SK-N-SH (cell line): ENCODE results near the gene ROMO1. TPM values are rescaled to one million over a fixed set of nuclear protein-coding genes. Genes with fewer than 3 reads are reported as not detected.
A peak's percentile ranks its signal among the peaks of the same experiment; 100 is the strongest.

Source experiments
- CTCF ChIA-PET: fragments of 300-600, 350-600 bp; formaldehyde crosslinking; extraction: SDS; loops from one replicate; lab custom pipeline; 2021; lab: Yijun Ruan, JAX
- POLR2A ChIA-PET: fragments of 350-600 bp; sonication (Branson Sonifier 250); formaldehyde crosslinking; extraction: SDS; loops from one replicate; lab custom pipeline; 2020; ENCODE audit warnings: antibody characterized with exemption, inconsistent platforms; lab: Yijun Ruan, JAX
- DNase-seq: peaks from one replicate; pipeline ENCODE4 v3.0.0; 2012
- H2AFZ ChIP-seq: fragments of 200-600 bp; sonication (generic); 2 replicates; pipeline ENCODE4 v1.8.1; 2016; ENCODE audit warnings: antibody characterized with exemption, mild to moderate bottlenecking, low read depth
- H3F3A ChIP-seq: fragments of 200-600 bp; sonication (generic); replicated peaks from 2 replicates; pipeline ENCODE3; 2016; ENCODE audit warnings: antibody characterized with exemption, mild to moderate bottlenecking; ENCODE audit not compliant: insufficient read depth
- H3K27ac ChIP-seq, 2 experiments: fragments of 200-500 bp in 1 of 2; fragments of 200-600 bp in 1 of 2; sonication (Bioruptor generic) in 1 of 2; sonication (generic), shearing (Covaris generic) in 1 of 2; 2 replicates each; pipeline versions ENCODE4 v1.5.1 to v1.6.1; 2014 to 2016; ENCODE audit warnings: low read depth in 2 of 2, inconsistent platforms in 1 of 2, low read length in 1 of 2, mild to moderate bottlenecking in 1 of 2, mixed read lengths in 1 of 2
- H3K27me3 ChIP-seq: fragments of 200-600 bp; sonication (generic), shearing (Covaris generic); 2 replicates; pipeline ENCODE4 v1.6.1; 2016; ENCODE audit warnings: mixed run types; ENCODE audit not compliant: insufficient read depth
- H3K36me3 ChIP-seq, 2 experiments: fragments of 200-500 bp in 1 of 2; fragments of 200-600 bp in 1 of 2; sonication (Bioruptor generic) in 1 of 2; sonication (generic) in 1 of 2; replicated peaks in 1 of 2; 2 replicates each; pipeline versions ENCODE3 to v1.5.1; 2014 to 2016; ENCODE audit warnings: low read length in 1 of 2, mild to moderate bottlenecking in 1 of 2; ENCODE audit not compliant: insufficient read depth in 2 of 2, control insufficient read depth in 1 of 2
- H3K4me1 ChIP-seq, 2 experiments: fragments of 200-500 bp in 1 of 2; fragments of 200-600 bp in 1 of 2; sonication (Bioruptor generic) in 1 of 2; sonication (generic), shearing (Covaris generic) in 1 of 2; 2 replicates each; pipeline versions ENCODE4 v1.5.1 to v1.6.1; 2014 to 2016; ENCODE audit warnings: low read depth in 1 of 2, low read length in 1 of 2, mixed run types in 1 of 2; ENCODE audit not compliant: insufficient read depth in 2 of 2, control insufficient read depth in 1 of 2
- H3K4me2 ChIP-seq: fragments of 200-600 bp; sonication (generic), shearing (Covaris generic); 2 replicates; pipeline ENCODE4 v1.6.1; 2017; ENCODE audit warnings: mixed run types
- H3K4me3 ChIP-seq, 2 experiments: fragments of 200-500 bp in 1 of 2; fragments of 200-600 bp in 1 of 2; sonication (Bioruptor generic) in 1 of 2; sonication (generic), shearing (Covaris generic) in 1 of 2; 2 replicates each; pipeline versions ENCODE4 v1.5.1 to v1.8.1; 2014 to 2016; ENCODE audit warnings: low read depth in 2 of 2, inconsistent platforms in 1 of 2, low read length in 1 of 2, mild to moderate bottlenecking in 1 of 2, mixed read lengths in 1 of 2, moderate library complexity in 1 of 2
- H3K79me2 ChIP-seq: fragments of 200-600 bp; sonication (generic); 2 replicates; pipeline ENCODE4 v1.8.1; 2017; ENCODE audit warnings: mild to moderate bottlenecking; ENCODE audit not compliant: insufficient read depth
- H3K9ac ChIP-seq: fragments of 200-600 bp; sonication (generic); 2 replicates; pipeline ENCODE4 v1.6.1; 2017; ENCODE audit warnings: mixed run types
- H3K9me2 ChIP-seq: fragments of 200-600 bp; sonication (generic); 2 replicates; pipeline ENCODE4 v1.6.1; 2017; ENCODE audit warnings: mixed run types
- H3K9me3 ChIP-seq: fragments of 200-600 bp; sonication (generic); 2 replicates; pipeline ENCODE4 v1.6.1; 2017; ENCODE audit warnings: mixed run types, mild to moderate bottlenecking, moderate library complexity
- H4K20me1 ChIP-seq: fragments of 200-600 bp; sonication (generic); 2 replicates; pipeline ENCODE4 v1.6.1; 2017; ENCODE audit warnings: mild to moderate bottlenecking, mixed run types; ENCODE audit not compliant: insufficient read depth
- CHD2 ChIP-seq: fragments of 150-350 bp; IDR thresholded peaks from 2 replicates; pipeline ENCODE4 v1.6.1; 2018; ENCODE audit warnings: low read length; ENCODE audit not compliant: partially characterized antibody
- FOSL2 ChIP-seq: IDR thresholded peaks from 2 replicates; pipeline ENCODE4 v1.4.0; 2012; ENCODE audit warnings: low read depth, mild to moderate bottlenecking, moderate library complexity, borderline replicate concordance
- FOXJ3 ChIP-seq: sonication (generic); formaldehyde crosslinking; IDR thresholded peaks from 2 replicates; pipeline ENCODE4 v1.5.1; 2020; ENCODE audit warnings: mild to moderate bottlenecking, missing genetic modification reagents
- GABPA ChIP-seq: IDR thresholded peaks from 2 replicates; pipeline ENCODE4 v1.4.0; 2012; ENCODE audit warnings: low read depth, mild to moderate bottlenecking
- GATA2 ChIP-seq: sonication (generic); formaldehyde crosslinking; IDR thresholded peaks from 2 replicates; pipeline ENCODE4 v1.5.0; 2020; ENCODE audit warnings: mild to moderate bottlenecking, missing genetic modification reagents
- JUND ChIP-seq: IDR thresholded peaks from 2 replicates; pipeline ENCODE4 v1.4.0; 2012
- MEF2A ChIP-seq: IDR thresholded peaks from 2 replicates; pipeline ENCODE4 v1.4.0; 2012; ENCODE audit warnings: low read depth, borderline replicate concordance
- NFIC ChIP-seq: IDR thresholded peaks from 2 replicates; pipeline ENCODE4 v1.4.0; 2012; ENCODE audit warnings: borderline replicate concordance
- NRF1 ChIP-seq: IDR thresholded peaks from 2 replicates; pipeline ENCODE4 v1.6.1; 2012; ENCODE audit warnings: low read depth, mild to moderate bottlenecking, low read length
- RAD21 ChIP-seq: IDR thresholded peaks from 2 replicates; pipeline ENCODE4 v1.6.1; 2012; ENCODE audit warnings: mild to moderate bottlenecking, low read length
- RCOR1 ChIP-seq: fragments of 150-350 bp; IDR thresholded peaks from 2 replicates; pipeline ENCODE4 v1.6.1; 2017; ENCODE audit warnings: antibody characterized with exemption, low read length
- SIN3A ChIP-seq: IDR thresholded peaks from 2 replicates; pipeline ENCODE4 v1.6.1; 2012; ENCODE audit warnings: low read depth, mild to moderate bottlenecking, low read length, moderate library complexity, borderline replicate concordance
- USF1 ChIP-seq: IDR thresholded peaks from 2 replicates; pipeline ENCODE4 v1.4.0; 2012; ENCODE audit warnings: low read depth, borderline replicate concordance
- USF2 ChIP-seq: fragments of 150-350 bp; IDR thresholded peaks from 2 replicates; pipeline ENCODE4 v1.6.1; 2017; ENCODE audit warnings: antibody characterized with exemption, low read length, low read depth, borderline replicate concordance
- ZBTB33 ChIP-seq: IDR thresholded peaks from 2 replicates; pipeline ENCODE4 v1.4.0; 2012; ENCODE audit warnings: low read depth, borderline replicate concordance
- WGBS: methylation state at CpG from one replicate; pipeline ENCODE4 v1.1.6; 2017; ENCODE audit warnings: low lambda C conversion rate; 5-methylcytosine and 5-hydroxymethylcytosine counted together
- polyA plus RNA-seq, 3 experiments: library from polyadenylated mRNA; depleted of rRNA; stranded (reverse); fragments of >200 nt; gene quantifications; 2 replicates each; pipeline ENCODE4 v1.2.3, GENCODE V29; 2012
- TF ChIP-seq, protein P1 (sequence below): IDR thresholded peaks from 2 replicates; pipeline ENCODE4 v1.4.0; 2012; ENCODE audit warnings: low read depth
- TF ChIP-seq, protein P2 (sequence below): IDR thresholded peaks from 2 replicates; pipeline ENCODE4 v1.6.1; 2012; ENCODE audit warnings: mild to moderate bottlenecking, low read depth, low read length, moderate library complexity

ROMO1 gene
- polyA plus RNA-seq, 1 of the 3 experiments (the other 2 are of a cell fraction) = 1,273 TPM

DNA sequence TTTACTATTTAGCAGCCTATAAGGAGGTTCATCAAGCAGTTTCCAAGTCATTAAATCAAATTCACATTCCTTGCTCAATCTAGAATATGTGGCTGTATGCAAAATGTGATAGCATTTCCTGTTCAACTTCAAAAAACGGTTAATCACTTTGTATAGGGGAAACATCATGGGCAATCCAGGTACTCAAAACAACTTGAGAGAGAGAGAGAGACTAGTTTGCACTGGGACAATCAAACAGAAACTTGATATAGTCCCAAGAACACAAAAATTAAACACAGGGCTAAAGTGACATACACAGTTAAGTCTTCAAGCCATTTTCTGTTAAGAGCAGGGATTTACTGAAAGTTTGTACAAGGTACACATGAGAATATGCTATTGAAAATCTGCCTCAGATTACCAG is 41.9 kb upstream of the ROMO1 start:
- no peak for DNase-seq
- 77% methylated on average over 1 of the region's 1 CpG for WGBS

DNA sequence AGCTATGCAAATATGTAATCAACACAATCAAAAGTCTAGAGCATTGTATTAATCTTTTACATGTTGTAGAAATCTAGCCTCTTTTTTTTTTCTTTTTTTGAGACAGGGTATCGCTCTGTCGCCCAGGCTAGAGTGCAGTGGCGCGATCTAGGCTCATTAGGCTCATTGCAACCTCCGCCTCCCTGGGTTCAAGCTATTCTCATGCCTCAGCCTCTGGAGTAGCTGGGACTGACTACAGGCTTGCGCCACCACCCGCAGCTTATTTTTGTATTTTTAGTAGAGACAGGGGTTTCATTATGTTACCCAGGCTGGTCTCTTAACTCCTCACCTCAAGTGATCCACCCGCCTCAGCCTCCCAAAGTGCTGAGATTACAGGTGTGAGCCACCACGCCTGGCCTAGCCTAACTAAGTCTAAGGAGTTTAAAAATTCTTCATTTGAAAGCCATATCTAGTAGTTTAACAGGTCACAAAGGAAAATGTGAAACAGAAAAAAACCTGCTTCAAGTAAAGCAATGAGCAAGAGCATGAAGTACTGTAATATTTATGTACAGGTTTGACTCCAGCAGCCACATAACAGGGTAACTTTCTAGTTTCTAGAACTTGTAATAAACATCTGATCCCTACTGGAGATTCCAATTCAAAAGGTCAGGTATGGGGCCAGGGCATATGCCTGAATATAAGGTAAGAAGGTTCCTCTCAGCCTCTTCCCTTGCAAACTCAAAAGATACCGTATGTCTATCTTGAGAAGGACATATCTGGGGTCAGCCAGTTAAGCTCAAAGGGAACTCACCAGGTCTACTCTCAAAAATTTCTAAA is 38.9 kb upstream of the ROMO1 start:
- WGBS = 94% methylated on average over 10 of the region's 10 CpGs
- Histone ChIP-seq H3K4me3 (0 out of 4 replicates have a peak overlapping the region, but pooled peaks of 1 of the 2 experiments have one; percentile 83), H3K27me3 (no peaks in the 10 kb centered on the region), H3K36me3 (peaks cover 10 to 13% of the 10 kb centered on the region in 2 experiments), H4K20me1 (peaks cover 88% of the 10 kb centered on the region), H3K4me2 (peak overlapping the region; percentile 97), H3K9me2 (no peaks in the 10 kb centered on the region), H3K79me2 (peaks cover 95% of the 10 kb centered on the region), H2AFZ (no peak overlapping the region), H3K27ac (no peak overlapping the region), H3K4me1 (peaks cover 10 to 13% of the 10 kb centered on the region in 2 experiments; a peak in 2 of 4 replicates), H3K9ac (no peak overlapping the region), H3K9me3 (no peaks in the 10 kb centered on the region), H3F3A (peaks cover 28% of the 10 kb centered on the region)
- DNase-seq = no peak
- POLR2A ChIA-PET = interaction anchor here (0.6 to 1.2 kb wide), 3 partner anchors 8 to 118 kb away, joined by 3 to 5 read pairs (median 3); partner anchors contain the start of genes ERGIC3 and SPAG4
- CTCF ChIA-PET = interaction anchor here (2.9 kb wide), 1 partner anchor 41 kb away, joined by 16 read pairs; no protein-coding TSS in a partner anchor
- no peak for TF ChIP-seq NRF1
- no peak for TF ChIP-seq RCOR1
- TF ChIP-seq, protein P1, sequence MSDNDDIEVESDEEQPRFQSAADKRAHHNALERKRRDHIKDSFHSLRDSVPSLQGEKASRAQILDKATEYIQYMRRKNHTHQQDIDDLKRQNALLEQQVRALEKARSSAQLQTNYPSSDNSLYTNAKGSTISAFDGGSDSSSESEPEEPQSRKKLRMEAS = no peak
- no peak for TF ChIP-seq ZBTB33
- no peak for TF ChIP-seq FOXJ3 (CRISPR knock-in tag)
- TF ChIP-seq USF1 = no peak
- no peak for TF ChIP-seq NFIC
- TF ChIP-seq JUND = no peak
- TF ChIP-seq SIN3A = no peak
- no peak for TF ChIP-seq MEF2A
- no peak for TF ChIP-seq GABPA

More for the DNA sequence above, 41.9 kb upstream of the ROMO1 start:
- no peak overlapping the region for H3K27ac ChIP-seq
- H3K36me3 ChIP-seq = peaks cover 37 to 44% of the 10 kb centered on the region in 2 experiments
- H3K27me3 ChIP-seq = no peaks in the 10 kb centered on the region
- H3K9ac ChIP-seq = no peak overlapping the region
- no peaks in the 10 kb centered on the region for H3K9me2 ChIP-seq
- H3K4me3 ChIP-seq = no peak overlapping the region
- ChIA-PET POLR2A (interaction anchor here (0.9 kb wide), 1 partner anchor 40 kb away, joined by 3 read pairs; no protein-coding TSS in a partner anchor), CTCF (interaction anchor here (0.7 to 4.5 kb wide), 2 partner anchors 38 to 126 kb away, joined by 3 to 28 read pairs; no protein-coding TSS in a partner anchor)
- H3K4me1 ChIP-seq = peaks cover 9 to 13% of the 10 kb centered on the region in 2 experiments; a peak in 3 of 4 replicates
- H3K4me2 ChIP-seq = no peak overlapping the region
- TF ChIP-seq GATA2 (CRISPR knock-in tag) (no peak), USF2 (no peak), NFIC (no peak), FOSL2 (no peak), CHD2 (no peak), RAD21 (no peak)
- TF ChIP-seq, protein P2, sequence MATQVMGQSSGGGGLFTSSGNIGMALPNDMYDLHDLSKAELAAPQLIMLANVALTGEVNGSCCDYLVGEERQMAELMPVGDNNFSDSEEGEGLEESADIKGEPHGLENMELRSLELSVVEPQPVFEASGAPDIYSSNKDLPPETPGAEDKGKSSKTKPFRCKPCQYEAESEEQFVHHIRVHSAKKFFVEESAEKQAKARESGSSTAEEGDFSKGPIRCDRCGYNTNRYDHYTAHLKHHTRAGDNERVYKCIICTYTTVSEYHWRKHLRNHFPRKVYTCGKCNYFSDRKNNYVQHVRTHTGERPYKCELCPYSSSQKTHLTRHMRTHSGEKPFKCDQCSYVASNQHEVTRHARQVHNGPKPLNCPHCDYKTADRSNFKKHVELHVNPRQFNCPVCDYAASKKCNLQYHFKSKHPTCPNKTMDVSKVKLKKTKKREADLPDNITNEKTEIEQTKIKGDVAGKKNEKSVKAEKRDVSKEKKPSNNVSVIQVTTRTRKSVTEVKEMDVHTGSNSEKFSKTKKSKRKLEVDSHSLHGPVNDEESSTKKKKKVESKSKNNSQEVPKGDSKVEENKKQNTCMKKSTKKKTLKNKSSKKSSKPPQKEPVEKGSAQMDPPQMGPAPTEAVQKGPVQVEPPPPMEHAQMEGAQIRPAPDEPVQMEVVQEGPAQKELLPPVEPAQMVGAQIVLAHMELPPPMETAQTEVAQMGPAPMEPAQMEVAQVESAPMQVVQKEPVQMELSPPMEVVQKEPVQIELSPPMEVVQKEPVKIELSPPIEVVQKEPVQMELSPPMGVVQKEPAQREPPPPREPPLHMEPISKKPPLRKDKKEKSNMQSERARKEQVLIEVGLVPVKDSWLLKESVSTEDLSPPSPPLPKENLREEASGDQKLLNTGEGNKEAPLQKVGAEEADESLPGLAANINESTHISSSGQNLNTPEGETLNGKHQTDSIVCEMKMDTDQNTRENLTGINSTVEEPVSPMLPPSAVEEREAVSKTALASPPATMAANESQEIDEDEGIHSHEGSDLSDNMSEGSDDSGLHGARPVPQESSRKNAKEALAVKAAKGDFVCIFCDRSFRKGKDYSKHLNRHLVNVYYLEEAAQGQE = no peak
- H3K79me2 ChIP-seq = peaks cover 100% of the 10 kb centered on the region
- no peak overlapping the region for H2AFZ ChIP-seq
- no peaks in the 10 kb centered on the region for H3K9me3 ChIP-seq
- H4K20me1 ChIP-seq = peaks cover 100% of the 10 kb centered on the region
- H3F3A ChIP-seq = peaks cover 28% of the 10 kb centered on the region
